Subcutaneous abdominal adipose tissue (tissue), 5 donors: ENCODE results near the gene NR6A1.

ENCODE experiments used
- H3K27ac ChIP-seq: one replicate; pipeline ENCODE4 v1.7.0; 2013; ENCODE audit warnings: low read depth, mild to moderate bottlenecking, inconsistent platforms, low read length, moderate library complexity
- H3K27me3 ChIP-seq, 5 donors: one replicate each; pipeline ENCODE4 v1.7.0; 2013; ENCODE audit warnings: low read length in 5 of 5, inconsistent platforms in 1 of 5; ENCODE audit not compliant: control insufficient read depth in 5 of 5, insufficient read depth in 4 of 5
- H3K36me3 ChIP-seq, 5 donors: one replicate each; pipeline ENCODE4 v1.7.0; 2013; ENCODE audit warnings: low read length in 5 of 5; ENCODE audit not compliant: control insufficient read depth in 5 of 5, insufficient read depth in 5 of 5
- H3K4me1 ChIP-seq, 5 donors: one replicate each; pipeline ENCODE4 v1.7.0; 2013; ENCODE audit warnings: low read length in 5 of 5, mild to moderate bottlenecking in 3 of 5, moderate library complexity in 1 of 5; ENCODE audit not compliant: control insufficient read depth in 5 of 5, insufficient read depth in 5 of 5
- H3K4me3 ChIP-seq, 5 donors: one replicate each; pipeline ENCODE4 v1.7.0; 2013; ENCODE audit warnings: low read length in 5 of 5, low read depth in 1 of 5
- H3K9ac ChIP-seq, 5 donors: one replicate each; pipeline ENCODE4 v1.7.0; 2013; ENCODE audit warnings: low read length in 5 of 5, mild to moderate bottlenecking in 4 of 5, moderate library complexity in 3 of 5
- H3K9me3 ChIP-seq, 5 donors: one replicate each; pipeline ENCODE4 v1.7.0; 2013; ENCODE audit warnings: low read length in 5 of 5; ENCODE audit not compliant: control insufficient read depth in 5 of 5
- donor health status: healthy.
- donor health status: healthy.
- donor health status: healthy.
- donor health status: healthy.
- donor health status: healthy.

NR6A1 gene

DNA sequence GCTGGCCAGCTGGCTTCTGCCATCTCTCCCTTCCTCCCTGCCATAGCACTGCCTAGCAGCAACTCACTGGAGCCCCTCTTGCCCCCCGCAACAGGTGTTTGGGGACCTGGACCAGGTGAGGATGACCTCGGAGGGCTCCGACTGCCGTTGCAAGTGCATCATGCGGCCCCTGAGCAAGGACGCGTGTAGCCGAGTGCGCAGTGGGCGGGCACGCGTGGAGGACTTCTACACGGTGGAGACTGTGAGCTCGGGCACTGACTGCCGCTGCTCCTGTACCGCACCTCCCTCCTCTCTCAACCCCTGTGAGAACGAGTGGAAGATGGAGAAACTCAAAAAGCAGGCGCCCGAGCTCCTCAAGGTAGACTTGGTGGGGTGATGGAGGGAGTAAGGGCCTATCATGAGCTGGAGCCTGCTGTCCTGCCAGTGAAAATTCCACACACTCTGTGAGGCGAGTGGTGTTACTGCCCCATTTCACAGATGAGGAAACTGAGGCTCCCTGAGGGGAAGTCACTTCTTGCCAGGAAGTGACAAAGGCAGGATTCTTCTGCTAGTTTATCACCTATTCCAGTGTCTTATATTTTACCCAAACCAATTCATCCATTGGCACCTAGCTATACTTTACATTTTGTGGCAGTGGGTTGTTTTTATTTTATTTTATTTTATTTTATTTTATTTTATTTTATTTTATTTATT, 15.9 kb upstream of the NR6A1 start:
- Histone ChIP-seq H3K27me3 (peaks cover 0 to under 1% (median 0%) of the 10 kb centered on the region in 5 donors), H3K36me3 (peaks cover 0 to 11% (median 2%) of the 10 kb centered on the region in 5 donors), H3K9ac (no peak overlapping the region), H3K4me3 (no peak overlapping the region), H3K27ac (no peak overlapping the region), H3K9me3 (no peaks in the 10 kb centered on the region), H3K4me1 (peaks cover 0 to 27% (median 2%) of the 10 kb centered on the region in 5 donors)

DNA sequence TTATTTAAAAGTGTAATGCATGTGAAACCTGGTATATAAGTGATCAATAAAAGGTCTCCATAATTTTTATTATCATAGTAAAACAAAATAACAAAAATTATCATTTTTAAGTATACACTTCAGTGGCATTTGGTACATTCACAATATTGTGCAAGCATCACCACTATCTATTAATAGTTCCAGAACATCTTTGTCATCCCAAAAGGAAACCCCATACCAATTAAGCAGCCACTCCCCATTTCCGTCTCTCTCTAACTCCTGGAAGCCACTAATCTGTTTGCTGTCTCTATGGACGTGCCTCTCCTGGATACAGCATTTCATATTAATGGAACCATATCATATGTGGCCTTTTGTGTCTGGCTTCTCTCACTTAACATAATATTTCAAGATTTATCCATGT, 13.4 kb upstream of the NR6A1 start:
- Histone ChIP-seq H3K4me3 (no peak overlapping the region), H3K27ac (no peak overlapping the region), H3K9ac (no peak overlapping the region), H3K9me3 (no peaks in the 10 kb centered on the region), H3K27me3 (no peaks in the 10 kb centered on the region), H3K36me3 (peaks cover 0 to 8% (median 0%) of the 10 kb centered on the region in 5 donors), H3K4me1 (peaks cover 0 to 48% (median 13%) of the 10 kb centered on the region in 5 donors)

DNA sequence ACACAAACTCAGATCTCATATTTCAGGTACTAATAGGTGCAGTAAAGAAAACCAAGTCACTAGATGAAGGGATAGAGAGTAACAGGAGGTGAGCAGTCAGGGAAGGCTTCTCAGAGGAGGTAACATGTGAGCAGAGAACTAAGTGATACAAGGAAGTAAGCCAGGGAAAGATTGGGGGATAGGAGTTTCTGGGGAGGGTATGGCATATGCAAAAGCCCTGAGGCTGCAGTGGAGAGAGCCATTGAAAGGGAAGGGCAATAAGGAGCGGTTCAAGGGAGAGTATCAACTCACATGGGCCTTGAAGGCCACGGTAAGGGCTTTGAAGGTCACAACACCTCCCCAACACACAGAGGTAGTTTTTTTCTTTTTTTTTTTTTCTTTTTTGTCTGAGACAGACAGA, 12.7 kb upstream of the NR6A1 start:
- peaks cover 0 to 55% (median 16%) of the 10 kb centered on the region in 5 donors for H3K4me1 ChIP-seq
- no peak overlapping the region for H3K27ac ChIP-seq
- no peak overlapping the region for H3K9ac ChIP-seq
- H3K36me3 ChIP-seq, result peaks cover 0 to 6% (median 0%) of the 10 kb centered on the region in 5 donors
- H3K9me3 ChIP-seq, result no peaks in the 10 kb centered on the region
- no peaks in the 10 kb centered on the region for H3K27me3 ChIP-seq
- H3K4me3 ChIP-seq, result no peak overlapping the region

DNA sequence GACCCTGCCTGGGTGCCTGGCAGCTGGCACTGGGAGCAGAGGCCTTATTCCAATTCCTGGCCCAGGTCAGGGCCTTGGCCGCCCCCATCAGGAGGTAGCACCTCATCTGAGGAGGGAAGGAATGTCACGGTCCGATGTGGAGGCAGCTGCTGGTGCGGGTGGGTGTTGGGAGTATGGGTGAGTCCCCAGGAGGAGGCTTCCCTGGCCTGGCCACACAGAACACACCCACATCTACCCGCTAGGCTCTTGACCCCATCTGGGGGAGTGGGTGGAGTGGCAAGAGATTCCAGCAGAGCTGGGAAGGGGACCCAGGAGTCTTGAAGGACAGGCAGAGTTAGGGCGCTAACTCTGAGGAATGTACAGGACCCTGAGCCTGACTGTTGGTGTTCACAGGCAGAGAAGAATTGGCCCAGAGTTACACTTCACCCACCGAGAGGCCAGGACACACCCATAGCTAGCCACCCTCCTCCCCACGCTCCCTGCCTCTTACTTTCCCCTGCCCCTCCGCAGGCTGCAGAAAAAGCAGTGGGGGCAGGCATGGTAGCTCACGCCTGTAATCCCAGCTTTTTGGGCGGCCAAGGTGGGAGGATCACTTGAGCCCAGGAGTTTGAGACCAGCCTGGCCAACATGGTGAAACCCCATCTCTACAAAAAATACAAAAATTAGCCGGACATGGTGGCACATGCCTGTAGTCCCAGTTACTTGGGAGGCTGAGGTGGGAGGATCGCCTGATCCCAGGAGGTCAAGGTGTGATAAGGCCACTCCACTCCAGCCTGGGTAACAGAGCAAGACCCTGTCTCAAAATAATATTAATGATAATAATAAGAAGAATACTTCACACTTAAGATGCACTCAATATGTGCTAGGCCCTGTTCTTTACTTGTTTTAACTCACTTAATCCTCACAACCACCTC, 11.8 kb upstream of the NR6A1 start:
- Histone ChIP-seq H3K4me1 (peaks cover 0 to 58% (median 17%) of the 10 kb centered on the region in 5 donors), H3K9me3 (no peaks in the 10 kb centered on the region), H3K9ac (no peak overlapping the region), H3K27me3 (peaks cover 0 to 2% (median 0%) of the 10 kb centered on the region in 5 donors), H3K36me3 (peaks cover 0 to 6% (median 0%) of the 10 kb centered on the region in 5 donors), H3K4me3 (no peak overlapping the region), H3K27ac (peak overlapping the region; percentile 26)

DNA sequence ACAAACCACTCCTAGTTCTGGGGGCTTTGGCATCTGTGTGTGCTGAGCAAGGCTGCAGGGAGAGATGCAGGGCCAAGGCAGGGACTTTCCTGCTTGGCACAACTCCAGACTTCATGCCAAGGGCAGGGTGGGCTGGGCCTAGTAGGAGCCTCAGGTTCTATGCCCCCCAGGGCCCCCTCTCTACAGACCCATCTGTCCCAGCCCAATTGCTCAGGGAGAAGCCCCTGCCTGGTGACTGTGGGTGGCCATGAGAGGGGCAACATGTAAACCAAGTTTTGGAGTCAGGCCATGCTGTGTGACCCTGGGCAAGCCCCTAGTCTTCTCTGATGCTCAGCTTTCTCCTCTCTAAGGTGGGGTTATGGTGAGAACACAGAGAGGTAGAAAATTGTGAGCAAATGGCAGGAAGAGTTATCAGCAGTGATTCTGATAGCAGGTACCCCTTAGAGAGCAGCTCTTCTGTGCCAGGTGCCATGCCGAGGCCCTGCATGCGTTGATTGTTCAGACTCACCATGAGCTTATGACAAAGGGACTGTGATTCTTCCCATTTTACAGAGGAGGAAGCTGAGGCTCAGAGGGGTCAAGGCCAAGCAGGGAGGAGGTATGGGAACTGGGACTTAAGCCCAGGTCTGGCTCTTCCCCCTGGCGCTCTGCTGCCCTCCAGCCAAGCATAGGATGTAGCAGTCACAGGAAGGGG, 11.0 kb upstream of the NR6A1 start:
- peaks cover 0 to 4% (median 0%) of the 10 kb centered on the region in 5 donors for H3K36me3 ChIP-seq
- peaks cover 0 to 6% (median 3%) of the 10 kb centered on the region in 5 donors for H3K27me3 ChIP-seq
- no peaks in the 10 kb centered on the region for H3K9me3 ChIP-seq
- peaks cover 4 to 64% (median 21%) of the 10 kb centered on the region in 5 donors for H3K4me1 ChIP-seq
- H3K4me3 ChIP-seq, result no peak overlapping the region
- no peak overlapping the region for H3K9ac ChIP-seq
- peak overlapping the region; percentile 26 for H3K27ac ChIP-seq

DNA sequence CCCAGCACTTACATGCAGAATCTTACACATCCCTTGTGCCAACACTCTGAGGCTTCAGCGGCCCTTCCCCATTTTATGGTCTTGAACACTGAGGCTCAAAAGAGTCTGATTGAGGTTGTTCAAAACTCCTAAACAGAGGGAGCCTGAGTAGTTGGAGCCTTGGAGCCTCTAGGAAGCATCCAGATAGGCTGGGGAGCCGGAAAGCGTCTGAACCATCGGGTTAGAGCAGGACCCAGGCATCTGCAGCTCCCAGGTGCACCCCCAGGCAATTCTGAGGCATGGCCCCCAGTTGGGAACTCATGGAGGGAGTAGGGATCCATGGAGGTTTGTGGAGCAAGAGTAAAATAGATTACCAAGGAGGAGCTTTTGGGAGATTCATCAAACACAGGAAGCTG, 9.6 kb upstream of the NR6A1 start:
- Histone ChIP-seq H3K36me3 (no peaks in the 10 kb centered on the region), H3K4me3 (no peak overlapping the region), H3K27ac (peak overlapping the region; percentile 17), H3K9ac (no peak overlapping the region), H3K27me3 (peaks cover 0 to 10% (median 8%) of the 10 kb centered on the region in 5 donors), H3K9me3 (no peaks in the 10 kb centered on the region), H3K4me1 (peaks cover 4 to 74% (median 30%) of the 10 kb centered on the region in 5 donors)

DNA sequence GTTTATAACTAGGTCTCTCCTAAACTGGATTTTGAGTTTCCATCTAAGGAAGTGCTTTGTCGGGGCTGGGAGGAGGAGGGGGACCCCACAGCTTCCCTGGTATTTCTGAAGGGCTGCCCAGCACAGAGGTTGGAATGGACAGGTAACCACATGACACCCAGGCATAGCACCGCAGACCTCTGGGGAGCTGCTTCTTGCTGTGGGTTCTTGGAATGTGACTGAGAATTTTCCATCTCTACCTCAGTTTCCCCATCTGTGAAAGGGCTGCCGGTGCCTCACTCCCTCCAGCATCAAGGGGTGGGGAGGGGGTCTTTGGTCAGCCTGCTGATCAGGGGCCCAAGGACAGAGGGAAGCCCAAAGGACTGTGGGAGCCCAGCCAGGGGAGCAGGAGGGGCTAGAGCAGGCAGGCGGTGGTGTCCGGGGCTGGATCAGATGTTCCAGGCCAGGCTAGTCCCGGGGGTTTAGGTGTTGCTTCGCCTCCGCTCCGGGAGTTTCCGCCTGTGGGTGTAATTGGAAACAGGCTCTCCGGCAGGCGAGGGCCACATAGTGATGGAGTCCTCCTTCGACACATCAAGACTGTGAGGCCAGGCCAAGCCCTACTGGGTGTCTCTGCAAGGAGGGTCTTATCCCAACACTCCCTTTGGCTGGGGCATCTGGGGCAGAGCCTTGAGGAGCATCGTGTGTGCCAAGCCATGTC, 9.1 kb upstream of the NR6A1 start:
- H3K4me1 ChIP-seq, result peaks cover 4 to 74% (median 30%) of the 10 kb centered on the region in 5 donors
- H3K27ac ChIP-seq, result peak overlapping the region; percentile 17
- peak overlapping the region in 1 of 5 donors; percentile 39 for H3K9ac ChIP-seq
- peaks cover 0 to 10% (median 8%) of the 10 kb centered on the region in 5 donors for H3K27me3 ChIP-seq
- H3K4me3 ChIP-seq, result no peak overlapping the region
- no peaks in the 10 kb centered on the region for H3K9me3 ChIP-seq
- H3K36me3 ChIP-seq, result no peaks in the 10 kb centered on the region

DNA sequence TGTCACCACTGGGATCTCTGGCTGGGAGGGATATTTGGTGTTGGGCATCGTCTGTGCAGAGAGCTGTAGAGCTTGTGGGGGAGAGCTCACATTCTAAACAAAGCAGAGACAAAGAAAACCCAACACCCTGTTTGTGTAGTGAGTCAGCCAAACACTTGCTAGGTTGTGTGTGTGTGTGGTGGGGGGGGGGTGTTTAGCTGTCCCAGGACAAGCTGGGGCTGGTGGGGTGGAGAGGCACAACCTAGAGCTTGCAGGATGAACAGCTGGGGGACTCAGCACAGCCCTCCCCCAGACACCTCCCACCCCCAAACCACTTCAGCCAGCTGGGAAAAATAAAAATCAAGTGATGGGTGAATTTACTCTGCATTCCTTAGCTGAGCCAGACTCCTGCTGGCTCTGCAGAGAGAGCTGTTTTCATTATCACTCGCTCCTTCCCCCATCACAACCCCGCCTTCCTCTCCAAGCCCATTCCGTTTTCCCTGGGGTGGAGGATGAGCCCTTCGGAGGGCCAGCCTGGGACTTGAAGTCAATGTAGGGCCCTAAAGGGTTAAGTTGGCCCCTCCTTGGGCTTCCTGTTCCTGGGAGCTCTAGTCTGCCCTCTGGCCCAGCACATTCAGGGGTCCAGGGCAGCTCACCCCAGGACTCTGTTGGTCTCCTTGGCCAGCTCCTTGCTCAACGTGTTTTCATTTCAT, 8.4 kb upstream of the NR6A1 start:
- Histone ChIP-seq H3K9me3 (no peaks in the 10 kb centered on the region), H3K4me3 (peak overlapping the region in 1 of 5 donors; percentile 13), H3K27me3 (peaks cover 0 to 10% (median 8%) of the 10 kb centered on the region in 5 donors), H3K27ac (peak overlapping the region; percentile 17), H3K9ac (no peak overlapping the region), H3K4me1 (peaks cover 4 to 74% (median 30%) of the 10 kb centered on the region in 5 donors), H3K36me3 (no peaks in the 10 kb centered on the region)
